IPS-11a (cell line): ENCODE results near the gene CEP128.

Experiments used
- H3K4me3 ChIP-seq: one replicate; pipeline ENCODE4 v1.5.1; 2013; ENCODE audit warnings: low read depth, low read length, control low read depth

The CEP128 gene

DNA sequence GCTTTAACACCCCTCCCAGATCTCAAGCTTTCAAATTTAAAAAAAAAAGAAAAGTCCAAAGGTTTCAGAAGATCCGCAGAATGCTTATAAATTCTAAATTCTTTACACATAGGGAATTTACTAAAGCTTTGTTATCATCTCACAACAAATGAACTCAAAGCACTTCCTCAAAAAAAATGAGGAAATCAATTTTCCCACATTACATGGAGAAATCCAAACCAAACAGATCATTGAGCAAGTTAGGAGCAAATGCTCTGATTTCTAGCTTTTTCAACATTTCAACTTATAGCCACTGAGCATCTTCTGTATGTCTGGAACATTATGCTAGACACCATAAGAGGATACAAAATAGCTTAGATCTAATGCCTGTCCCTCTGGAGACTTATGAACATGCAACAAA lies 161.0 kb downstream of the CEP128 start:
- H3K4me3 ChIP-seq, result no peak overlapping the region

DNA sequence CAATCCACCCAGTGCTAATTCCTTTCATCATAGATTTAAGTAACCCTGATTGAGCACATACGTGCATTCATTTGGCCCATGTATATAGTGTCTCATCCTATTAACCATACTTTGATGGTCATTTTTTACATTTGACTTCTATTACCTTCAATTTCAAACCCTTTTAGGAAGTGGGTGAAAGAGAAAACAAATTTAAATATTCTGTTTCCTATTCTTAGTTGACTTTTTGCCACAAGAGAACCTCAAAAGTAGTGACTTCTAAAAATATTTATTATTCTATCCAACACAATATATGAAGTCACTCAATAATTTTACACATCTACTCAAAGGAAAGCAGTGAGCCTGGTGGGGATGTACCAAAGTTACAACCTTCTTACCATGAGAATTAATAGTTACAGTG lies 164.9 kb downstream of the CEP128 start:
- no peak overlapping the region for H3K4me3 ChIP-seq

- H3K4me3 ChIP-seq, result no peak overlapping the region
Observed at GRCh38 chr14:80776186-80776585, 165.4 kb downstream of the CEP128 start.

DNA sequence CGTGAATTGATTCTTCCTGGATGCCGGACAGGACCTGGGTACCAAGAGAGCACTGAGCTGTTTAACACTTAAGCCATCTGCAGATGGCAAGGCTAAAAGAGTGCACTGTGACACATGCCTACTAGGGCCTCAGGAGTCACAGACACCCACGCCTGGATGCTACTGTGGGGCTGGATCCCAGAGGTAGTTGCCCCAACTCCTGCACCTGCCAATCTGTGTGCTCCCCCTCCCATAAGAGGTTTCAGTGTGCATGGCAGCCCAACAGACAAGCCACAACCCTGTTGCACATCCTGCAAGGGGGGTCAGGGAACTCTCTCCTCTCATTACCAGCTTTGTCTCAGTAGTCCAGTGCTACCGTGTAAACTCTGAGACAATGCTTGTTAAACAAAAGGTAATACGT lies 169.0 kb downstream of the CEP128 start:
- no peak overlapping the region for H3K4me3 ChIP-seq

DNA sequence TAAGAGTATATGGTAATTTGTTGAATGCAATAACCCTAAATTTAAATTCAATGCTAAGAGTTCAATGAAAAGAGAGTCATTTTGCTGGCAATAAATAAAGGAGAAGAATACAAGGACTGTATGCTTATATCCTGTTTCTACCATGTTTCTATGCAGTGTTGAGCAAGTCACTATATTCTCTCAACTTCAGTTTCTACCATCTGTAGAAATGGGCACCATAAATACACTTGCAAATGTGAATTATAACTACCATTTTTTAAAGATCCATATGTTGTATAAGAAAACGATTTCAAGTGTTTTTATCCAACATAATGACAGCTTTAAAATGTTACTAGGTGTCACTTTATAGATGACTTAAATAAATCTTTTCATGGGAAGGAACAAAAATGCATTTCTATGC lies 170.3 kb downstream of the CEP128 start:
- no peak overlapping the region for H3K4me3 ChIP-seq

DNA sequence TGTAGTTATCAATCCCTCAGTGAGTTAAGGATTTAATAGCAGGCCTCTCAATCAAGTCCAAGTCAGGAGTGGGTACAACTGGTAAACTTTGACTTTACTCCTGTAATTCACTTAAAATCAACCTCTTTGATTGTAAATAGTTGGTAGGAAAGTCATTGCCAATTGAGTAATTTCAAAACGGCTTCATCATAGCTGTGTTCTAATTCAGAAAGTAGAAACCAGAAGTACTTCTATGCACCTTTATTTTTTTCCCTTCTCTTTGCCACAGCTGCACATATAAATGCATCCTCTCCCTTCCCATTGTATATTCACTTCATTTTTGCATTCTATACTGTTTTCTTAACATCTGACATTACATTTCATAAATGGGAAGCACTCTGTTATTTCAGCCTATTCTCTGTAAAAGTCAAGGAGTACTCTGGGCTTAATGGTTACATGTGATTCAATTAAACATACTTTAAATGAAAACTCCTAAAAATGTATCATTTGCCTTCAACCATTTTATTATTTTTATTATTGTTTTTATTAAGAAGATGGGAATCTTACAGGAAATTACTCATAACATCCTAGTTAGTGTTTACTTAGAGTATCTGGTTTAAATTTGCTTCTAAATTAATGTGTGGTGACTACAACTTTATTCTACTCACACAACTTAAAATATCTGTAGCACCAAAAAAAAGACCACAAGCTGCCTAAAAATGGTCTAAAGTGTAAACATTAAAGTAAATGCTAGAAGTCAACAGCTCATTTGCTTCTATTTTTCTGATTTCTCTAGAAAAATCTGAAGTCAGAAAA lies 171.2 kb downstream of the CEP128 start:
- H3K4me3 ChIP-seq, result no peak overlapping the region

- no peak overlapping the region for H3K4me3 ChIP-seq
Observed at GRCh38 chr14:80768646-80769045, 172.9 kb downstream of the CEP128 start.

GRCh38 chr14:80764921-80765507 lies 176.5 kb downstream of the CEP128 start:
- H3K4me3 ChIP-seq, result no peak overlapping the region

- no peak overlapping the region for H3K4me3 ChIP-seq
Observed at GRCh38 chr14:80764496-80764895, 177.0 kb downstream of the CEP128 start.

- no peak overlapping the region for H3K4me3 ChIP-seq
Observed at GRCh38 chr14:80762641-80763228, 178.8 kb downstream of the CEP128 start.

GRCh38 chr14:80754696-80755095 lies 186.8 kb downstream of the CEP128 start:
- H3K4me3 ChIP-seq, result no peak overlapping the region

- H3K4me3 ChIP-seq, result no peak overlapping the region
Observed at GRCh38 chr14:80751285-80751684, 190.3 kb downstream of the CEP128 start.

GRCh38 chr14:80726211-80726610 lies 215.3 kb downstream of the CEP128 start:
- no peak overlapping the region for H3K4me3 ChIP-seq

DNA sequence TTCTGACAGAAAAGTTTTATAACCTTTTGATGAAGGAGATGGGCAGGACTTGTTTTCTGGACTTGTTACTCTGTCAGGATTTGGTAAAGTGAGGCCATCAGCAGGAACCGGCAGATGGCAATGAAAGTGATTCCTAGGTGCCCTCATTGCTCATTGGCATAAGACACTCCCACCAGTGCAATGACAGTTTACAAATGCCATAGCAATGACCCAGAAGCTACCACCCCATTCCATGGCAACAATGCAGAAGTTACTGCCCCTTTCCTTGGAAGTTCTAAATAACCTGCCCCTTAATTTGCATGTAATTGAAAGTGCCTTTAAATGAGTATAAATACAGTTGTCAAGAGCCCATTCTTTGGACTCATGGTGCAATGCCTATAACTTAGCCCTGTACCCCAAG lies 222.6 kb downstream of the CEP128 start:
- no peak overlapping the region for H3K4me3 ChIP-seq

- no peak overlapping the region for H3K4me3 ChIP-seq
Observed at GRCh38 chr14:80714474-80714873, 227.1 kb downstream of the CEP128 start.

DNA sequence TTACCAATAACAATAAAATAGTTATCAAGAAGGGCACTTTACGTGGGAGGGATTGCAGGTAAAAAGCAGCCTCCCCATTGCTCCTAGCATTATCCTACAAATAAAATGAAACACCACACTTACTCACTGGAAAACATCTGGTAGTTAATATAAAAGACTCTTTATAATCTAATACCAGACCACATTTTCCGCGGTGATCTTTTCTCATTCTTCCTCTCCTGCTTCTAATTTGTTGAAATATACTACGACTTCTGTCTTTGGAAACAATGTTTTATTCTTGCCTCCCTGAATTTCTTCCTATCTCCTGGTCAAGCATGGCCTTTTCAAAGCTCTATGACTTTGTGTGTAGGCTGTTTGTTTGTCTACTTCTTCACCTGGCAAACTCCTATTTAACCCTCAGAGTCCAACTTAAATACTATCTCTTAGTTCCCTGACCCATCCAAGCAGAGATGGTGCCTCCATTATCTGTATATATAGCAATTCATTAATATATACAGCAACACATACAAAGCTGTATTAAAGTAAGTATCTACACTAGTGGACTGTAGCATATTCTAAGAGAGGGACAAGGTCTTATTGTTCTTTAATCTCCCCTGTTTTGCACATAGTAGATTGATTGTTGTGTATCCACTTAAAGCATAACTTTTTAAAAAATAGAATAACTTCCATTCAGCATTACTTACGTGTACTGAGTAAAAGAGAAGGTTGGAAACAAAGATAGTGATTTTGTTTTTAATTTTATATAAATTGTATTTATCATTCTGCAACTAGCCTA lies 228.3 kb downstream of the CEP128 start:
- H3K4me3 ChIP-seq, result no peak overlapping the region

DNA sequence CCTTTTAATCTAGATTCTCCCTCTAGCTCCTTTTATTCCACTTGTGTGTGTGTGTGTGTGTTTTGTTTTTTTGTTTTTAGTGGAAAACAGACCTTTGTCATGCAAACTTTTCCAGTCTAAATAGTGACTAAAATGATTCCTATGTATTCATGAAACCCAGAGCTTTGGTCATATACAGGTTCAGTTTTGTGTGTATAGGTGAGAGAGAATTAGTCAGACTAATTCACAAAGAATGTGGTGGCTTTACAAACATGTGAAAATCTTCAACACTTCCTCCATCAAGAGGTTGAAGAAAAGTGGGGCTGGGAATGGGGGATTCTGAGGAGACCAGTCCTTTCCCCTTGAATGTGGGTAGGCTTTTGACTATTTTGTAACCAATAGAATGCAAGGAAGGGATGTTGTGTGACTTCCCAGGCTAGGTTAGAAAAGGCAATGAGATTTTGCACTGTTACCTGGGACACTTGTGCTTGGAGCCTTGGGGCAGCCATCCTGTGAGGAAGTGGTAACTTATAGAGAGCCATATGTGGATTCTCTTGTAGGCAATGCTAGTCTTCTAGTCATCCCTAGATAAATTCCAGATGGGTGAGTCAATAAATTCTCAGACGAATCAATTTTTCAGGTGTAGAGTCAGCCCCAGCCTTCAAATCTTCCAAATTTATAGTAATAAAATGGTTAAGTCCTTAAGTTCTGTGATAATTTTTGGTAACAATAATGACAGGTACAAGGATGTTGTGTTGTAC lies 236.1 kb downstream of the CEP128 start:
- no peak overlapping the region for H3K4me3 ChIP-seq

DNA sequence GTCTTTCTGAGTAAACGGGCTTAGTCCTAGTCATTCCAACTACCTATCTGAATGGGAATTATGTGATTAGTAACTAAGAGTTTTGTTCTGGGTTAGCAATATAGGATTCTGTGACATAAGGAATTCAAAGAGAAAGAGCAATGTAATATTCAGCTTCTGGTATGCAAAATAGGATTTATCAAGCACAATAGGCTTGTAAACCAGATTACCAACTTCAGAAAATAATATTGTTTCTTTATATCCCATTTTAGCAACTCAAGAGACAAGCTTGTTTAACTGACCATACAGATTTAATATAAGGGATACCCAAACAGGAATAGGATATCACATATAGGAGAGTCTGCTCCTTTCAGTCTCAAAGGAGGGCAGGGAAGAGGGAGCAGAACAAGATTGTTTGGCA lies 240.9 kb downstream of the CEP128 start:
- H3K4me3 ChIP-seq, result no peak overlapping the region

DNA sequence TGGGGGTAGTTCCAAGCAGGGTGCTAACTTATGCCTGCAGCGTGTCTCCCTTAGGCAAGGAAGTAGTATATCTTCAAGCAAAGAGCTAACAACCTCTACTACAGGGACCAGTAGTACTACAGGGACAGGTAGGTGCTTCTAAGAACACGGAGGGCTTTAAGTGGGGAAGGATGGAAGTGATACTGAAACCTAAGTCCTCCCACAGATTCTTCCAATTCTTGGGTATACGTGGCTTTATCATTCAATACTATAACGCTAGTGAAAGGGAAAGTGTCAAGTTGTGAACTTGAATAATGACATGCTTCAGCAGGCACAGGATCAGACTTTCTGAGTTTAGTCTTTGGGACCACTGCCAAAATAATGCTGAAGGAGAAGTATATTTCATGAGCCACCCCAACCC lies 241.7 kb downstream of the CEP128 start:
- no peak overlapping the region for H3K4me3 ChIP-seq

- H3K4me3 ChIP-seq, result no peak overlapping the region
Observed at GRCh38 chr14:80698974-80699373, 242.6 kb downstream of the CEP128 start.

DNA sequence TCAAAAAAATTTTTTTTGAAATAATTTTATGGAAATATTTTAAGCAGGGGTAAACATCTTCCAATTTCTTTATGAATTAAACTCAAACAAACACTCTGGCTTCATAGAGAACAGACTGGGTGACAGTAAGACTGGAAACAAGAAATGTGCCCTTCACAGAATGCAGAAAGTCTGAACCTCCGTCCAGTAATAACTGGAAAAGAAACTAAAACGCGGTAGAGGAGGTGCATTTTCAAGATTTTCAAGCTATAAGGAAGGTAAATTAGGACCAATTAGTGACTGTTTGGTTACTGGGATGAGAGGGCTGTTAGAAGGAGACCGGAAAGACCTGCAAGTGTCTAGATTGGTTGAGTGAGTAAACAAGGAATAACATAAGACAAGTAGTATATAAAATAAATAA lies 245.7 kb downstream of the CEP128 start:
- no peak overlapping the region for H3K4me3 ChIP-seq
